ENCODE data around the gene TNS3. TPM values are rescaled to one million over a fixed set of nuclear protein-coding genes. Genes with fewer than 3 reads are reported as not detected.

Gene TNS3
- polyA plus RNA-seq, 3 donors = 85.9 to 94.6 (median 88.0) TPM

GRCh38 chr7:47440320-47440719, 141.6 kb downstream of the TNS3 start:
- no peak for DNase-seq (ENCODE audit: low read depth in 3 of 3, low spot score in 2 of 3)

GRCh38 chr7:47439181-47439667, 142.7 kb downstream of the TNS3 start:
- no peak for DNase-seq (ENCODE audit: low read depth in 3 of 3, low spot score in 2 of 3)

GRCh38 chr7:47438411-47439029, 143.4 kb downstream of the TNS3 start:
- no peak for DNase-seq (ENCODE audit: low read depth in 3 of 3, low spot score in 2 of 3)

GRCh38 chr7:47435889-47436312, 146.0 kb downstream of the TNS3 start:
- DNase-seq (ENCODE audit: low read depth in 3 of 3, low spot score in 2 of 3) = peak in 1 of 3 donors; percentile 47

- DNase-seq (ENCODE audit: low read depth in 3 of 3, low spot score in 2 of 3) = no peak
These were observed 148.4 kb downstream of the TNS3 start for GRCh38 chr7:47433564-47433895.

GRCh38 chr7:47432671-47433563, 149.0 kb downstream of the TNS3 start:
- no peak for DNase-seq (ENCODE audit: low read depth in 3 of 3, low spot score in 2 of 3)

- DNase-seq (ENCODE audit: low read depth in 3 of 3, low spot score in 2 of 3) = no peak
These were observed 151.5 kb downstream of the TNS3 start for GRCh38 chr7:47430422-47430821.

- no peak for DNase-seq (ENCODE audit: low read depth in 3 of 3, low spot score in 2 of 3)
These were observed 153.0 kb downstream of the TNS3 start for GRCh38 chr7:47428768-47429472.

GRCh38 chr7:47428052-47428767, 153.7 kb downstream of the TNS3 start:
- no peak for DNase-seq (ENCODE audit: low read depth in 3 of 3, low spot score in 2 of 3)

GRCh38 chr7:47427051-47427643, 154.8 kb downstream of the TNS3 start:
- DNase-seq (ENCODE audit: low read depth in 3 of 3, low spot score in 2 of 3) = no peak

GRCh38 chr7:47424523-47424922, 157.4 kb downstream of the TNS3 start:
- no peak for DNase-seq (ENCODE audit: low read depth in 3 of 3, low spot score in 2 of 3)

- DNase-seq (ENCODE audit: low read depth in 3 of 3, low spot score in 2 of 3) = no peak
These were observed 158.7 kb downstream of the TNS3 start for GRCh38 chr7:47423196-47423595.

GRCh38 chr7:47422611-47423010, 159.3 kb downstream of the TNS3 start:
- no peak for DNase-seq (ENCODE audit: low read depth in 3 of 3, low spot score in 2 of 3)

GRCh38 chr7:47421456-47421855, 160.5 kb downstream of the TNS3 start:
- no peak for DNase-seq (ENCODE audit: low read depth in 3 of 3, low spot score in 2 of 3)

GRCh38 chr7:47420122-47420780, 161.7 kb downstream of the TNS3 start:
- DNase-seq (ENCODE audit: low read depth in 3 of 3, low spot score in 2 of 3) = no peak

- DNase-seq (ENCODE audit: low read depth in 3 of 3, low spot score in 2 of 3) = no peak
These were observed 162.4 kb downstream of the TNS3 start for GRCh38 chr7:47419471-47419870.

- no peak for DNase-seq (ENCODE audit: low read depth in 3 of 3, low spot score in 2 of 3)
These were observed 163.2 kb downstream of the TNS3 start for GRCh38 chr7:47418601-47419309.

- no peak for DNase-seq (ENCODE audit: low read depth in 3 of 3, low spot score in 2 of 3)
These were observed 165.1 kb downstream of the TNS3 start for GRCh38 chr7:47416492-47417480.

Measured in right renal cortex interstitium (tissue), 3 donors.